Fibroblast of pulmonary artery (primary cell): ENCODE measurements around the gene DENND2D.

Experiments
- DNase-seq: peaks from one replicate; pipeline ENCODE4 v3.0.0-alpha.2; 2010; ENCODE audit warnings: low read depth
- H3K4me3 ChIP-seq: replicated peaks from 2 replicates; pipeline ENCODE4 v1.5.1; 2011; ENCODE audit warnings: low read depth, mild to moderate bottlenecking, control low read depth, low read length, moderate library complexity
- TF ChIP-seq, protein P1 (sequence below): IDR thresholded peaks from 2 replicates; pipeline ENCODE4 v1.5.1; 2011; ENCODE audit warnings: mild to moderate bottlenecking, control low read depth, low read length, inconsistent platforms; ENCODE audit errors: missing control alignments

The DENND2D gene

DNA sequence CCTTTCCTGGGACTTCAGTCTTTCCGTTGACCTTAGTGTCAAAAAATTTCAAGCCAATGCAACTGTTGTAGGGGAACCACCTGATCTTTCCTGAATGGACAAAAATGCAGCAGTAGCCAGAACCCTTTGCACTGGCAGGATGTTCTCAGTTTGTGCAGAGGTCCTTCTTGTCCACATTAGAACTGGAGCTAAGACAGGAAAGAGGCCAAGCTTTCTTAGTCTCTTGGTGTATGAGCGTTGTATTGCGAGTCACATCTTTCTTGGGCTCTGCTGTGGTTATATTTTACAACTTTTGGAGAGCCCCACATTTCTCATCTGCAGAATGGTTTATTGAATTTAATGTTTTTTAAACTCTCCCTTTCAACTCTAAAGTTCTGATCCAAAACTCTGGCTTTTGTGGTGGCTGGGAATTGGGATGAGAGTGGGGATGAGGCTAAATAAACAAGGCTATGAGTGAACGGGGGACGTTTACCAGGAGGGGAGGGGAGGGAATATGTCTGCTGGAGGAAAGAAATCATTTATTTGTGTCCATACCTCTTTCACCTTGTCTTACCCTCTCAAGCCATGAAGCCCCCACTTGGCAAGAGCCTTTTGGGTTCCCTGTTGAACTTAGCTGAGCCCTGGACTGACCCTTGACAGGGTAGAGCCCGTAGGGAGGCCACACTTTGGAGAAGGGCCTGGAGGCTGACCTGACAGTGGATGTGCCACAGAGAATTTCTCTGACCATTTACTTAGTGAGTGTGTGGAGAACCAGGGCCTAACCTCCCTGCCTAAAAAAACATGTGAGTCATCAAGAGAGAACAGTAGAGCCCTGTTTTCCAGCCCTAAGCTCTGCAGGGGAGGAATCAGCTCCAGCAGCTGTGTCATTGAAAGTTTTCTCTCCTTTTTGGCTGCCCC, 27.7 kb upstream of the DENND2D start:
- no peak overlapping the region for H3K4me3 ChIP-seq
- TF ChIP-seq, protein P1, sequence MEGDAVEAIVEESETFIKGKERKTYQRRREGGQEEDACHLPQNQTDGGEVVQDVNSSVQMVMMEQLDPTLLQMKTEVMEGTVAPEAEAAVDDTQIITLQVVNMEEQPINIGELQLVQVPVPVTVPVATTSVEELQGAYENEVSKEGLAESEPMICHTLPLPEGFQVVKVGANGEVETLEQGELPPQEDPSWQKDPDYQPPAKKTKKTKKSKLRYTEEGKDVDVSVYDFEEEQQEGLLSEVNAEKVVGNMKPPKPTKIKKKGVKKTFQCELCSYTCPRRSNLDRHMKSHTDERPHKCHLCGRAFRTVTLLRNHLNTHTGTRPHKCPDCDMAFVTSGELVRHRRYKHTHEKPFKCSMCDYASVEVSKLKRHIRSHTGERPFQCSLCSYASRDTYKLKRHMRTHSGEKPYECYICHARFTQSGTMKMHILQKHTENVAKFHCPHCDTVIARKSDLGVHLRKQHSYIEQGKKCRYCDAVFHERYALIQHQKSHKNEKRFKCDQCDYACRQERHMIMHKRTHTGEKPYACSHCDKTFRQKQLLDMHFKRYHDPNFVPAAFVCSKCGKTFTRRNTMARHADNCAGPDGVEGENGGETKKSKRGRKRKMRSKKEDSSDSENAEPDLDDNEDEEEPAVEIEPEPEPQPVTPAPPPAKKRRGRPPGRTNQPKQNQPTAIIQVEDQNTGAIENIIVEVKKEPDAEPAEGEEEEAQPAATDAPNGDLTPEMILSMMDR, result no peak
- peak; percentile 90 for DNase-seq

DNA sequence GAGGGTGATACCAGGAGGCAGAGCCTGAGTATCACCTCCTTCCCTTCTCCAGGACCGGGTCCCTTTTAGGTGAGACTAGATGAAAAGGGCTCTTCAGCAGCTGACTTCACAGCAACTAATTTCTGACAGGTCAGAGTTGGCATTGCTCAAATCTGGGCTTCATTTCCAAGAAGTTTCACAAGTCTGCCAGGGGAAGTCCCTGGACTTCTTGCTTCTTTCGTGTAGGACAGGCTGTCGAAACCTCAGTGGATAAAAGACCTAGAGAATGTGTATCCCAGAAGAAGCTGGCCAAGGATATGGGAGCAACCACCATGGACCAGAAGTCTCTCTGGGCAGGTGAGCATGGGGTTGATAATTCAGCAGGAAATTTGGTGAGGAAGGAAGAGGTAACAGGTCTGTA, 27.0 kb upstream of the DENND2D start, which contains the start of gene CHI3L2:
Gene CHI3L2, plus strand, starts transcription at position 280 of the 400 bp plus-strand sequence. Its CDS starts 17 bp downstream, at position 297.
- peak; percentile 78 for DNase-seq
- TF ChIP-seq, protein P1, result no peak

DNA sequence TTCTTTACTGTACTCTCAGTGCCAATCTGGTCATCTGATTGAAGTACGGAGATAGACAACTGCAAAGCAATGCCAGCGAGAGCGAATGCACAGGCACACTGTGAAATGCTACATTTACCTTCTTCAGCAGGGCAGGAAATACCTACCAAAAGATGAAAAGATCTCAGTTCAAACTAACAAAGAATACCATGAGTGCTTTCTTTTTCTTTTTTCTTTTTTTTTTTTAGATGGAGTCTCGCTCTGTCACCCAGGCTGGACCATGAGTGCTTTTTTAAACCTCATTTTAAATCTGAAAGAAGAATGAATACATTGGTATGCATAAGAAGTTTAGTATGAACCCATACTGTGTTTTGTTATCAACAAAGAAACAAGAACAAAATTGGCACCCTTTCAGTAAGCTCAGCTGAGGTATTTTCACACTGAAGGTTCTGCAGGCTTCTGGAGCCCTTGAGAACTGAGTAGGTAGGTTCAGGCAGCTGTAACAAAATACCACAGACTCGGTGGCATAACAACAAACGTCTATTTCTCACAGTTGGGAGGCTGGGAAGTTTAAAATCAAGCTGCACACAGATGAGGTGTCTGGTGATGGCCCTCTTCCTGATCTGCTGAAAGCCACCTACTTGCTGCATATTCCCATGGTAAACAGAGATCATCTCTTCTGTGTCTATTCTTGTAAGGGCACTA, 25.4 kb upstream of the DENND2D start:
- no peak overlapping the region for H3K4me3 ChIP-seq
- DNase-seq, result peak; percentile 44
- TF ChIP-seq, protein P1, result no peak

More for the DNA sequence above, 27.0 kb upstream of the DENND2D start, which contains the start of gene CHI3L2:
- no peak within 1 kb of the TSS for H3K4me3 ChIP-seq

DNA sequence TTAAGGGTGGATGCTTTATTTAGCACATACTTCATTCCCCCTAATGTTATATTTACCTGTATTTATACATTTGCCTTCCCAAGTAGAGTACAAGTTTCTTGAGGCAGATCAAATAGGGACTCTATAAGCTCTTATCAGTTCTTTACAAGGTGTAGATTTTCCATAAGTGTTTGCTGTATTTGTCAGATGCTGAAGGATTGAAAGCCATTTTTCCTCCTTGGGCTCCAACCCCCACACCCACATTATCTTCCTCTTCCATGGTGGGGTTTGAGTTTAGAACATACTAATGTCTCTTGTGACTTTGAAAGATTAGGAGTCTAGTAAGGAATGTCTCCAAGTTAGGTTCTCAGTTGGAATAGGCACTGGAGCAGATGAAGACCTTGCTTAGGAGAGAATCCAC, 24.6 kb upstream of the DENND2D start:
- TF ChIP-seq, protein P1, result no peak
- DNase-seq, result no peak
- no peak overlapping the region for H3K4me3 ChIP-seq

DNA sequence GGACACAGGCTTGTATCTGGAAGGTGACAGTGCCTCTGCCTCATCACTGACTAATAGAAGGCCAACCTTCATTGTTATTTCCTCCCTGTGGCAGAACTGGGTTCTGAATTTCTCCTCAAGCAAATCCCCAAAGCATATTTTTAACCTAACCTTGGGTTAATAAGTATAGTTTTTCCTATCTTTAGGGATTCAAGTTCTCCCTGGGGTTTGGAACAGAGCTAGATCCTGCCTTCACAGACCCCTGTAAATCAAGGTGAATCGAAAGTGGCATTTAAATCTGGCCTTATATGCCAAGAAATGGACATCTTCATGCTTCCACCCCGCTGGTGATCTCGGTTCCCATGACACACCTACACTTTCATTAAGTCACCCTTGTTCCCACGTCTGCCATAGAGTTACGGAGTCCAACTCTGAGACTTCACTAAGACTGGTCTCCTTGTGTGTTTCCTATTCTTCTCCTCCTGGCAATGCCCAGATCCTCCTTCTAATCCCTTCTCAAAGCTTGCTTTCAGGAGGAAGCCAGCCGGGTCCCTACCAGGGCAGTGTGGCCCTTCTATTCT, 22.8 kb upstream of the DENND2D start:
- no peak overlapping the region for H3K4me3 ChIP-seq
- TF ChIP-seq, protein P1, result no peak
- DNase-seq, result no peak

DNA sequence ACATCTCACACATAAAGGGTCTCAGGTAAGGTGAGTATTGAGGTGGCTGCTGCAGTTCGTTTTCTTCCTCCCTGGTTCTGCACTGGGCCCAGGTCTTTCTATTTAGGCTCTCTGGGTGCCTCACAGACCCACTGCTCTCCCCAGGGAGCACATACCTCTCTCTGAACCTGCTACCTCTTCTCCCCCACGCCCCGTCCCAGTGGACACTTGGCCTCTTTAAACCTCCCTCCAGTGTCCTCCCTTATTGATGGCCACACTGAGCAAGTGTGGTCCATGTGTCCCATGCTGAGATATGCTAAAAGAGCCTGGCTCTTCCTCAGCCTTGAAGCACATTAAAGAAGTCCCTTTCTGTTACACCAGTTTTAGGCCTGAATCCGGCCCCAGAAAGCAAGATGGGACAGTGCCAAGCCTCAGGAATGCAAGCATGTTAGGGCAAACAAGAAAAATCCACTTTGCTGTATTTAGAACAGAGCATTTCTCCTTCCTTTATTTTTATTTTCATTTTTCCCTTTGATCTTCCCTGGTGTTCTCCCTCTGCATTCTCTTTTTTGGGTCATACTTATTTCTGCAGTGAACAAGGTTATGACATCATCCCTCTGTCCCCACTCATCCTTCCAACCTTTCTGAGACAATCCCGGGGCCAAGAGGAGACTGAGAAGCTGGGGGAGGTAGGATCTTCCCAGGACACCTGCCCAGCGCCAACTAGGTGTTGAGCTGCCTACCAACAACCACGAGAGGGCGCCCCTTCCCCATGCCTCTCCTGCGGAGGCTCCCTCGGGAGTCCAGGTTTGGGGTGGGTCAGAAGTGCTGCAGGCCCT, 22.1 kb upstream of the DENND2D start:
- H3K4me3 ChIP-seq, result no peak overlapping the region
- DNase-seq, result peak; percentile 72
- TF ChIP-seq, protein P1, result peak; percentile 96
